ENCODE measurements around the gene MRTFA.
"Not testable (repeated sequence)": the region's sequence is repeated elsewhere in the genome, so short reads cannot be mapped to it uniquely, and the experiment has no call there.

The MRTFA gene

GRCh38 chr22:40518840-40519239 is 117.7 kb downstream of the MRTFA start:
- no peak for DNase-seq

GRCh38 chr22:40517631-40518030 is 118.9 kb downstream of the MRTFA start:
- no peak for DNase-seq

GRCh38 chr22:40516416-40516815 is 120.1 kb downstream of the MRTFA start:
- DNase-seq = no peak

DNA sequence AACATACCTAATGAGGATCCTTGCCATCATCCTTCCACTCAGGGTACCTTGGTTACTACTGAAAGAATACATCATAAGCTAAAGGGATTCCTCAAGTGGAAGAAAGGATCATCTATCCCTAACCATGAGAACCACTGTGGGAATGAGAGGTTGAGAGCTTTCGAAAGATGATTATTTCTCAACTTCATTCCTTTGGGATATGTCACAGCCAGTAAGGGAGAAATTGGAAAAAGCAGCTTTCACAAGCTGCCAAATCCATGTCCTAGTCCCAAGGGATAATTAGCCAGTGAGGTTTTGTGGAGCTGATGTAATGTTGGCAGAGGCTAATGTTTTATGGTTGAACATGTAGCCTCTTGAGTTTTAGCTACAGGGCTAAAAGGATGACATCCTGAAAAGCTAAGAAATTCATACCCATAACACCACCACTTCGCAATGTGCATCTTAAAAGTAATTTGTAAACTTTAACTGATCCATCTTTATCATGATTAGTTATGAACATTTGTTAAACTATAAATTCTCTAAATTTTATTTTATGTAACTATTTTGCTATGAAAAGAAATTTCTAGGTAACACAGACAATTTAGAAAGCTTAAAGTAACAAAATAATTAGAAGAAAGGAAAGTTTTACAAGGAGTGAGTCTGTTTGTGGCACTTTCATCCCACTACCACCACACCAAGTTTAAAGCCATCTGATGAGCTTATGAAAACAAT is 123.9 kb downstream of the MRTFA start:
- no peak for DNase-seq

DNA sequence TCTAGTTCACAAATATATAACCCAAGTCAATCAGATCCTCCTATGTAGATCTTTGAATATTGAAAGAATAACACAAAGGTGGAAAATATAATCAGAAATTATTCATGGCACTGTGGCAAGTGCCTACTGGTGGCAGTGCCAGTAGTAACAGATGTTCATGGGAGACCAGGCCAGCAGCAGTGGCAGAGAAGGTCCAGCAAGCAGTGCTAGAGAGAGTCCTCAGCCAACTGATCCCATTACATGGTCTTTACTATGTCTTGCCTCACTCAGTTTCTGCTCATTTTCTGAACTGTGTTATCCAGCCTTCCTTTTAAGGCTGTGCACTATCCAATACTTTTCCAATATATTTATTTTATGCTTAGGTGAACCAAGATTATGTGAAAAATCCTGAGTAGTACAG is 124.9 kb downstream of the MRTFA start:
- no peak for DNase-seq

DNA sequence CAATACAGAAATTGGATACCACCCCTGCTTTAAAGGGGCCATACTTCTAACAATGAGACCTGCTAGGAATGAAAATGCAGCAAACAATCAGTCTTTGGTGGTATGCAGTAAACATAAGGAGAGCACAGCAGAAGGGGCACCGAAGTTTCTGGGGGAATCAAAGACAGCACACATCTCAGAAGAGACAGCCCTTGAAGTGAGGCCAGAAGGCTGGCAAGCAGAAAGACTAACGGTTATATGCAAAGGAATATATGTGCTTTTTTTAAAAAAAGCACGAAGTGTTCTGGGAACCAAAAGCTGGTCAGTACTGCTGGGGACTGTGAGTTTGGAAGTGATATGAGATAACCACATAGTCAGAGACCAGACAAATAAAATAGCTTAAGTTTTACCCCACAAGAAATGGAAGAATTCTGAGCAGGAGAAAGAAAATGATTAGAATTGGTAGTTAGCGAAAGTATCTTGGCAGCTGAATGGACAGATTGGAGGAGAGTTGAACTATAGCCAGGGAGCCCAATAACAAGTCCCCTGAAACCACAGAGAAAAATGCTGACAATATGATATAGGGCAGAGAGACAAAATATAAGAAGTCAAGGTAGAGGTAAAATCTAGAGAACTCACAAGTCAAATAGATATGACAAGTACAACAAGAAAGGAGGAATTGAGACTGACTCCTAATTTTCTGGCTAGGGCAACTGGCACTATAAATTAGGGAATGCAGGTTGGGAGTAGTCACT is 125.7 kb downstream of the MRTFA start:
- no peak for DNase-seq

DNA sequence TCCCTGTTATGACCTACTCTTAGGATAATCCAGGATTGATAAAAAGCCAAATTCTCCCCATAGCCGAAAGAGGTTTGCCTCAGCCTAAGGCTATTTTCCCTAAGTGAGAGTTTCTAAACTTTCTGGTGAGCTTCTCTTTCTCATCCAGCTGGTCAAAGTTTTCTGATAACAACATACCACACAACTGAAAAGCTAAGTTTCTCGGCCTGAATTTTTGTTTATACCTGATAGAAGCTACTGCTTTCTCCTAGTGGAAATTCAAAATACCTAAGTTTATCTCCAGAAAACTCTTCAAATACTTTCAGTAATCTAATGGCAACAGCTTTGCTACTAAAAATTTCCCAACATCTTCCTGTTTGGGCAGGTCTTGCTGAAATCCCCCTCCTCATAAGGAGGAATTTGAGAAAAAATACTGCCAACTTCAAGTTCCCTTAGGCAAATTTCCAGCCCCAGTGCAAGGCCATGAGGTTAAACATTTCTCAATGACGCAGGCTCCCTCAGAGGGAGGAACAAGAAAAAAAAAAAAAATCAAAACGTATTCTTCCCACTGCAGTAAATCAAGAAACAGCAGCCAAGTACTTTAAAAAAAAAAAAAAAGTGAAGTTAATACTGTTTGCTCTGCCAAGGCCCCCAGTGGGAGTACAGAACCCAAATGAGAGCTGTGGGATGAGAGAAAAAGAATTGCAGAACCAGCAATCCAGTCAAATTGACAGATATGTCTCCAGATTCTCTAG is 127.0 kb downstream of the MRTFA start:
- no peak for DNase-seq

DNA sequence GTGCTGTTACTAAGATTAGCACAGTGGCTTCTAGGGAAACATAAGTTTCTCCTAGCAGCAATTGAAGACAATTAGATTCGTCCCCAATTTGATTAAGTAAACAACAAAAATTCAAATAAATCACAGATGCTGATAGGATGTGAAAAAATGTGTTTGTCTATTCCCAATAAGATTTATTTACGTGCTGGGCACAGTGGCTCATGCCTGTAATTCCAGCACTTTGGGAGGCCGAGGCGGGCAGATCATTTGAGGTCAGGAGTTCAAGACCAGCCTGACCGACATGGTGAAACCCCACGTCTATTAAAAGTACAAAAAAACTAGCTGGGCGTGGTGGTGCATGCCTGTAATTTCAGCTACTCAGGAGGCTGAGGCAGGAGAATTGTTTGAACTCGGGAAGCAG is 128.5 kb downstream of the MRTFA start:
- DNase-seq = not testable (repeated sequence)

DNA sequence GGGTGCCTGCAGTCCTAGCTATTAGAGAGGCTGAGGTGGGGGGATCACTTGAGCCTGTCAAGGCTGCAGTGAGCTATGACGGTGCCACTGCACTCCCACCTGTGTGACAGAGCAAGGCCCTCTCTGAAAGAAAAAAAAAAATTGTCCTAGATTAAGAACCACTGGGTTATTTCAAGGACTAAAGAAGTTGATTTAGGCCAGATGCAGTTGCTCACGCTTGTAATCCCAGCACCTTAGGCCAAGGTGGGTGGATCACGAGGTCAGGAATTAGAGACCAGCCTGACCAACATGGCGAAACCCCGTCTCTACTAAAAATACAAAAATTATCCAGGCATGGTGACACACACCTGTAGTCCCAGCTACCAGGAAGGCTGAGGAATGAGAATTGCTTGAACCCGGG is 129.0 kb downstream of the MRTFA start:
- DNase-seq = no peak

GRCh38 chr22:40506762-40507161 is 129.8 kb downstream of the MRTFA start:
- DNase-seq = no peak

GRCh38 chr22:40504285-40505249 is 132.0 kb downstream of the MRTFA start:
- no peak for DNase-seq

DNA sequence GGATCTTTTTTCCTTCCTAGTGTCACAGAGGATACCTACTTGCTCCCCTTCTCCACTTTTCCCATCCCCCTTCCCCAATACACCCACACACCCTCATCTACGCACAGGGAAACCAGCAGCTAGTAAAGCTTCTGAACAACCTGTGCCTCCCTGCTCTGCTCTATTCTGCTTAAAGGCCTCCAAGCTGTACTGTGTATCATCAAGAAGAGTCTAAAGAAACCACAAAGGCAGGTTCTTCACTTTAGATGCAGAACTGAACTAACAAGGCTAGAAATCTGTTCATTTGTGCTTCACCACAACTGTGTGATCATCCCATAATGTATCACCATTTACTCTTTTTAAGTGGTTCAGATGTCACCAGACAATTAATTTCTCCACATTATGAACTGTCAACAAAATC is 133.6 kb downstream of the MRTFA start:
- no peak for DNase-seq

- DNase-seq = not testable (repeated sequence)
These were observed 136.1 kb downstream of the MRTFA start for GRCh38 chr22:40500465-40500786.

DNA sequence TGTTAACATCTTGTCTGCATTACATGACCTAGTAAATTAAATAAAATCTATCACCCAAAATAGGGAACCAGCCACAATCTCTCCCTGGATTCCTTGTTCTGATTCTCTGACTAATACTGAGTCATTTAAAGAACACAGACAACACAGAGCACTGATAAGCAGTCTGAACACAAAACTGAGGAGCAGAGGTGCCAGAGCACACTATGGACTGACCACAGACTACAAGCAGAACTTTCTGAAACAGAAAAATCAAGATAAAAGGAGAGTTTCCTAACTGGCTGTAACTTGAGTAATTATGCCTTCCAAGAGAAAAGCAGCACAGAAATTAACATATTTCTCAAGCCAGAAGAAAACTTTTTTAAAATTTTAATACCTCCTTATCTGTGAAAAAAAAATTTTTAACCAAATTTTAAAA is 137.3 kb downstream of the MRTFA start:
- DNase-seq = no peak

GRCh38 chr22:40498420-40499208 is 137.9 kb downstream of the MRTFA start:
- DNase-seq = no peak

- DNase-seq = no peak
These were observed 143.1 kb downstream of the MRTFA start for GRCh38 chr22:40493441-40493840.

DNA sequence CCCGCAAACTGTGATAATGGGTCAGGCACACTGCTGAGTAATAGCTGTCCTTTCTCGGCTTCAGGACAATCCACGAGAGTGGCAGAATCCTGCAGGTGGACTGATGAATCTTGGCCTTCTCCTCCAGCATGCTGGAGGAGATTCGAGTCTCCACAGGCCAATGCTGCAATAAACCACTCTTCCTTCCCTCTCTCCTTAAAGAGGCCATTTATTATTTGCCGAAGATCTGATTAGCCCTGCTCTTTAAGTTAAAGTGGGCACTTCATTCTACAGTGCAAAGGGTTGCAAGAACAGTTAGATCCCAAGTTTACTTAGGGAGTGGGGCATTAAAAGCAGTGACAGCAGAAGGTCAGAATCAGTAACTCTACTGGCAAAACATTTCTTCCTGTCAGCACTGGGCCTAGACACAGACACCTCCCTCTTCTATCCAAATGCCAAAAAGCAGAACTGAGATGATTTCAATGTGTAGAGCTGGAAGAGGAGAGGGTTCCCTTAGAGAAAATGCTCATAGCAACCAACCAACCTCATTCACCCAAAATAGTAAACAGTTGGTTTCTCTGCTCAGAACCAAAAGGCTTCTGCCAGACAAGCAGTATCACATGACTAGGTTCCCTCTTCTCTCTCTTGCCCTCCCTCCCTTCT is 144.4 kb downstream of the MRTFA start:
- DNase-seq = no peak

GRCh38 chr22:40487663-40488249 is 148.8 kb downstream of the MRTFA start:
- DNase-seq = no peak

DNA sequence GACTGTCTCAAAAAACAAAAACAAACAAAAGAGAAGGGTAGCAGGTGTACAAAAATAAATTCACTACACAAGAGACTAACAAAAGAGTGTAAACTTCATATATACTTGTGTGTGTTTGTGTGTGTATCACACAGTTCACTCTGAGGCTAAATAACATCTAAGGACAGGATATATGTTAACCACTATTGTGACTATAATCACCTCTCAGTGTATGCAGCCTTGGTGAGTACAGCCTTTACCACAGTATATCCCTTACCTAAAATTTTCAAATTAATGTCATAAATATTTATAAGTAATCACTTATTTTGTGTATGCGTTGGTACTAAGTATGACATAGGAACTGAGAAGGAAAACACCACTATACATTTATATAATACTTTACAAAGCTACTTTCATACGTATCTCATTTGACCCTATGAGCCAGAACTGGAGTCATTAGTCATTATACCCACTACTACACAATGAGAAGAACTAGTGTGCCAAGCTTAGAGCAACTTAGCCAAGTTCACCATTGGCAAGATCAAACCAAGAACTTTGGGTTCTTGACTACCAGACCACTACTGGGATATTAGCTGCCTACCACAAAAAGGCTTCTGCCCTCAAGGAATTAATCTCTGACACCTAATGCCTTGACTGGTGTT is 149.4 kb downstream of the MRTFA start:
- no peak for DNase-seq

Data from activated T-cell treated with anti-CD3 and anti-CD28 coated beads, Interleukin-2, amount 50 U/mL, for 48 hours (primary cell).